Right lobe of liver (tissue), 6 donors: ENCODE results near the gene CHD8. TPM values are rescaled to one million over a fixed set of nuclear protein-coding genes. Genes with fewer than 3 reads are reported as not detected.

Experiments
- ATAC-seq, 4 donors: fragments of 200-7000 bp; cut with Tn5 transposase; one replicate each; pipeline ENCODE4 v1.9.1; 2020; ENCODE audit warnings: mild to moderate bottlenecking in 4 of 4, moderate library complexity in 4 of 4
- DNase-seq, 3 donors: peaks; one replicate each; pipeline ENCODE4 v3.0.0-alpha.2; 2020
- H3K27ac ChIP-seq, 3 donors: fragments of 200-600 bp; one replicate each; pipeline ENCODE4 v1.8.0; 2022
- H3K27me3 ChIP-seq, 2 donors: fragments of 200-600 bp; one replicate each; pipeline ENCODE4 v1.8.0; 2022
- H3K36me3 ChIP-seq, 4 donors: fragments of 200-600 bp; sonication (generic) in 1 of 4; one replicate each; pipeline versions ENCODE4 v1.5.1 to v1.8.0; 2017 to 2022; ENCODE audit warnings: control low read depth in 1 of 4
- H3K4me1 ChIP-seq, 4 donors: fragments of 200-600 bp; sonication (generic) in 1 of 4; one replicate each; pipeline versions ENCODE4 v1.5.1 to v1.8.0; 2017 to 2022; ENCODE audit warnings: control low read depth in 1 of 4
- H3K4me3 ChIP-seq, 3 donors: fragments of 200-600 bp; one replicate each; pipeline ENCODE4 v1.8.0; 2022
- H3K9me3 ChIP-seq, 4 donors: fragments of 200-600 bp; sonication (generic) in 1 of 4; one replicate each; pipeline versions ENCODE4 v1.5.1 to v1.8.0; 2017 to 2022; ENCODE audit warnings: control low read depth in 1 of 4
- POLR2A ChIP-seq: fragments of 450-650 bp; IDR thresholded peaks from one replicate; pipeline ENCODE4 v1.6.1; 2017; ENCODE audit warnings: antibody characterized with exemption, mild to moderate bottlenecking
- WGBS: methylation state at CpG from one replicate; pipeline ENCODE4 v1.1.6; 2018; ENCODE audit warnings: low coverage, low lambda C conversion rate; ENCODE audit not compliant: insufficient coverage; ENCODE audit errors: missing lambda C conversion rate; 5-methylcytosine and 5-hydroxymethylcytosine counted together
- intact Hi-C, 2 donors: fragments of 100-400 bp; cut with DNase I; formaldehyde crosslinking; loops; one replicate each; pipeline versions ENCODE4 v1.11.2 to v1.14.1; 2022
- long read RNA-seq: library from polyadenylated mRNA; unstranded; transcript quantifications from one replicate; pipeline ENCODE4 v2.0.0, GENCODE V29; 2019
- total RNA-seq, 6 experiments: library from RNA; depleted of rRNA in 2 of 6; stranded (reverse); fragments of >200 nt in 2 of 6; fragmentation: NEBNext Ultra II Directional in 3 of 6; extraction: Animal tissue kit (Norgen Biotek cat#: 25700) in 3 of 6; gene quantifications; one replicate each; pipeline versions ENCODE4 v1.1.0 to v1.2.4, GENCODE V29; 2016 to 2023
- TF ChIP-seq, protein P1 (sequence below), 4 donors: fragments of 200-600 bp in 3 of 4; fragments of 450-650 bp in 1 of 4; IDR thresholded peaks; one replicate each; pipeline versions ENCODE4 v1.5.1 to v1.8.0; 2016 to 2022; ENCODE audit warnings: antibody characterized with exemption in 4 of 4, mild to moderate bottlenecking in 2 of 4
- donor health status: DM: no; HTN: yes; CAD: no.
- donor health status: DM: no; HTN: no; CAD: no.
- donor health status: DM: no; HTN: no; CAD: no.
- donor health status: DM: no; HTN: yes; CAD: no.
- donor health status: DM: no; HTN: yes; CAD: no.

Gene CHD8, protein sequence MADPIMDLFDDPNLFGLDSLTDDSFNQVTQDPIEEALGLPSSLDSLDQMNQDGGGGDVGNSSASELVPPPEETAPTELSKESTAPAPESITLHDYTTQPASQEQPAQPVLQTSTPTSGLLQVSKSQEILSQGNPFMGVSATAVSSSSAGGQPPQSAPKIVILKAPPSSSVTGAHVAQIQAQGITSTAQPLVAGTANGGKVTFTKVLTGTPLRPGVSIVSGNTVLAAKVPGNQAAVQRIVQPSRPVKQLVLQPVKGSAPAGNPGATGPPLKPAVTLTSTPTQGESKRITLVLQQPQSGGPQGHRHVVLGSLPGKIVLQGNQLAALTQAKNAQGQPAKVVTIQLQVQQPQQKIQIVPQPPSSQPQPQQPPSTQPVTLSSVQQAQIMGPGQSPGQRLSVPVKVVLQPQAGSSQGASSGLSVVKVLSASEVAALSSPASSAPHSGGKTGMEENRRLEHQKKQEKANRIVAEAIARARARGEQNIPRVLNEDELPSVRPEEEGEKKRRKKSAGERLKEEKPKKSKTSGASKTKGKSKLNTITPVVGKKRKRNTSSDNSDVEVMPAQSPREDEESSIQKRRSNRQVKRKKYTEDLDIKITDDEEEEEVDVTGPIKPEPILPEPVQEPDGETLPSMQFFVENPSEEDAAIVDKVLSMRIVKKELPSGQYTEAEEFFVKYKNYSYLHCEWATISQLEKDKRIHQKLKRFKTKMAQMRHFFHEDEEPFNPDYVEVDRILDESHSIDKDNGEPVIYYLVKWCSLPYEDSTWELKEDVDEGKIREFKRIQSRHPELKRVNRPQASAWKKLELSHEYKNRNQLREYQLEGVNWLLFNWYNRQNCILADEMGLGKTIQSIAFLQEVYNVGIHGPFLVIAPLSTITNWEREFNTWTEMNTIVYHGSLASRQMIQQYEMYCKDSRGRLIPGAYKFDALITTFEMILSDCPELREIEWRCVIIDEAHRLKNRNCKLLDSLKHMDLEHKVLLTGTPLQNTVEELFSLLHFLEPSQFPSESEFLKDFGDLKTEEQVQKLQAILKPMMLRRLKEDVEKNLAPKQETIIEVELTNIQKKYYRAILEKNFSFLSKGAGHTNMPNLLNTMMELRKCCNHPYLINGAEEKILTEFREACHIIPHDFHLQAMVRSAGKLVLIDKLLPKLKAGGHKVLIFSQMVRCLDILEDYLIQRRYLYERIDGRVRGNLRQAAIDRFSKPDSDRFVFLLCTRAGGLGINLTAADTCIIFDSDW (N-terminal part only)
- total RNA-seq, result 10 to 100 TPM; 20.5 to 28.3 (median 24.8) TPM
- long read RNA-seq, result 0 reads

GRCh38 chr14:21455912-21456667 is at the start of gene CHD8:
CHD8 (minus strand) TSS chr14:21456123; CDS start chr14:21431643, 24,480 bp downstream.
- ATAC-seq (peak; percentile 99 to 100 (median 99)), DNase-seq (peak; percentile 99 to 100 (median 100))
- peaks cover 0 to 6% (median 2%) of the 10 kb centered on the region in 4 donors for H3K36me3 ChIP-seq
- H3K27me3 ChIP-seq, result no peaks in the 10 kb centered on the region
- peak within 1 kb of the TSS; percentile 79 to 92 (median 84) for H3K27ac ChIP-seq
- H3K4me3 ChIP-seq, result peak within 1 kb of the TSS; percentile 65 to 93 (median 93)
- intact Hi-C loops, result no loop called here
- WGBS, result 0% methylated on average over 26 of the region's 36 CpGs
- H3K9me3 ChIP-seq, result no peaks in the 10 kb centered on the region
- H3K4me1 ChIP-seq, result peaks cover 0 to 17% (median 6%) of the 10 kb centered on the region in 4 donors
- peak; percentile 78 for TF ChIP-seq POLR2A
- TF ChIP-seq, protein P1, sequence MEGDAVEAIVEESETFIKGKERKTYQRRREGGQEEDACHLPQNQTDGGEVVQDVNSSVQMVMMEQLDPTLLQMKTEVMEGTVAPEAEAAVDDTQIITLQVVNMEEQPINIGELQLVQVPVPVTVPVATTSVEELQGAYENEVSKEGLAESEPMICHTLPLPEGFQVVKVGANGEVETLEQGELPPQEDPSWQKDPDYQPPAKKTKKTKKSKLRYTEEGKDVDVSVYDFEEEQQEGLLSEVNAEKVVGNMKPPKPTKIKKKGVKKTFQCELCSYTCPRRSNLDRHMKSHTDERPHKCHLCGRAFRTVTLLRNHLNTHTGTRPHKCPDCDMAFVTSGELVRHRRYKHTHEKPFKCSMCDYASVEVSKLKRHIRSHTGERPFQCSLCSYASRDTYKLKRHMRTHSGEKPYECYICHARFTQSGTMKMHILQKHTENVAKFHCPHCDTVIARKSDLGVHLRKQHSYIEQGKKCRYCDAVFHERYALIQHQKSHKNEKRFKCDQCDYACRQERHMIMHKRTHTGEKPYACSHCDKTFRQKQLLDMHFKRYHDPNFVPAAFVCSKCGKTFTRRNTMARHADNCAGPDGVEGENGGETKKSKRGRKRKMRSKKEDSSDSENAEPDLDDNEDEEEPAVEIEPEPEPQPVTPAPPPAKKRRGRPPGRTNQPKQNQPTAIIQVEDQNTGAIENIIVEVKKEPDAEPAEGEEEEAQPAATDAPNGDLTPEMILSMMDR (IDR thresholded peaks at IDR 0.05), result peak; percentile 54 to 72 (median 70)

- Histone ChIP-seq H3K4me3 (no peak overlapping the region), H3K4me1 (peaks cover 0 to 8% (median 2%) of the 10 kb centered on the region in 4 donors), H3K27me3 (no peaks in the 10 kb centered on the region), H3K9me3 (no peaks in the 10 kb centered on the region), H3K36me3 (peaks cover 0 to 27% (median 9%) of the 10 kb centered on the region in 4 donors), H3K27ac (no peak overlapping the region)
- ATAC-seq, result no peak
- intact Hi-C loops, result no loop called here
- DNase-seq, result no peak
- TF ChIP-seq, protein P1 (IDR thresholded peaks at IDR 0.05), result no peak
- no peak for TF ChIP-seq POLR2A
These were observed 49.2 kb upstream of the CHD8 start for GRCh38 chr14:21505012-21505553.

GRCh38 chr14:21503376-21503775 is 47.5 kb upstream of the CHD8 start:
- ATAC-seq (no peak), DNase-seq (no peak)
- no peak overlapping the region for H3K27ac ChIP-seq
- peaks cover 0 to 39% (median 13%) of the 10 kb centered on the region in 4 donors for H3K36me3 ChIP-seq
- no peaks in the 10 kb centered on the region for H3K27me3 ChIP-seq
- WGBS, result 82% methylated on average over 4 of the region's 4 CpGs
- H3K4me1 ChIP-seq, result no peaks in the 10 kb centered on the region
- H3K9me3 ChIP-seq, result no peaks in the 10 kb centered on the region
- no peak overlapping the region for H3K4me3 ChIP-seq
- no peak for TF ChIP-seq POLR2A
- TF ChIP-seq, protein P1 (IDR thresholded peaks at IDR 0.05), result no peak
- intact Hi-C loops, result no loop called here
